Muscle of leg (tissue), 11 donors: ENCODE results near the gene SPRR2D. TPM values are rescaled to one million over a fixed set of nuclear protein-coding genes. Genes with fewer than 3 reads are reported as not detected.
"Not testable (repeated sequence)": the region's sequence is repeated elsewhere in the genome, so short reads cannot be mapped to it uniquely, and the experiment has no call there.

Source experiments
- DNase-seq: peaks from one replicate; pipeline ENCODE4 v3.0.0; 2013
- H3K27ac ChIP-seq: one replicate; pipeline ENCODE4 v1.5.1; 2013; ENCODE audit warnings: mild to moderate bottlenecking, low read length, control low read depth
- H3K27me3 ChIP-seq: one replicate; pipeline ENCODE4 v1.6.1; 2013; ENCODE audit warnings: low read length; ENCODE audit not compliant: control insufficient read depth, insufficient read depth
- H3K36me3 ChIP-seq: one replicate; pipeline ENCODE4 v1.6.1; 2013; ENCODE audit warnings: low read length; ENCODE audit not compliant: control insufficient read depth, insufficient read depth
- H3K4me1 ChIP-seq: one replicate; pipeline ENCODE4 v1.6.1; 2013; ENCODE audit warnings: low read length; ENCODE audit not compliant: control insufficient read depth, insufficient read depth
- H3K4me3 ChIP-seq: one replicate; pipeline ENCODE4 v1.5.1; 2013; ENCODE audit warnings: low read length, control low read depth
- H3K9me3 ChIP-seq: replicated peaks from 2 replicates; pipeline ENCODE4 v1.6.1; 2013; ENCODE audit warnings: low read depth, low read length; ENCODE audit not compliant: control insufficient read depth
- WGBS: methylation state at CpG from one replicate; pipeline ENCODE4 v1.1.5; 2013; ENCODE audit warnings: missing lambda C conversion rate; ENCODE audit not compliant: insufficient coverage; 5-methylcytosine and 5-hydroxymethylcytosine counted together
- polyA plus RNA-seq, 8 donors: library from polyadenylated mRNA; unstranded; fragments of 120-200 nt; gene quantifications; one replicate each; pipeline versions ENCODE4 v1.2.1 to v1.2.3, GENCODE V29; 2013; ENCODE audit warnings: inconsistent platforms in 1 of 8, low replicate concordance in 1 of 8; ENCODE audit not compliant: insufficient read length in 8 of 8, insufficient read depth in 1 of 8
- total RNA-seq: library from RNA; stranded (reverse); fragments of 120-200 nt; gene quantifications from one replicate; pipeline ENCODE4 v1.2.4, GENCODE V29; 2013

SPRR2D gene
- total and polyA plus RNA-seq, 9 donors: not detected

GRCh38 chr1:153056111-153056510 lies 15.2 kb upstream of the SPRR2D start:
- not testable (repeated sequence) for H3K9me3 ChIP-seq, H3K4me3 ChIP-seq, H3K27ac ChIP-seq, H3K4me1 ChIP-seq, H3K27me3 ChIP-seq, H3K36me3 ChIP-seq, DNase-seq
- WGBS: 67% methylated on average over 1 of the region's 3 CpGs

DNA sequence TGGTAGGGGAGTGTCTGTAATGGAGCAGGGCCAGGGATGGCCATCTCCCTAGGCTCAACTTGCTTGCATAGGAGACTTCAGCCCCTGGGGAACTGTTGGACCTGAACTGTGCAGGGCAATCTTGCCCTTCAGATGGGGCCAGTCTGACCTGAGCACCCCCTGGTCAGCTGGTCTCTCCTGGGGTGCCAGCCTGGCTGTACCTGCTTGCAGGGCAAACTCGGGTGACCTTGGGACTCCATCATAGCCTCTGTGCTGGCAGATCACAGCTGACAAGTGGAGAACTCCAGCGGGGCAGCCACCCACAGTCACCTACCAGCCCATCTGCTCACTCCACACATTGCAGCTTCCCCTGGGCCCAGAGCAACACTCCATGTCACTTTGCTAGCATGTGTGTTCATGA lies 8.3 kb upstream of the SPRR2D start:
- Histone ChIP-seq H3K36me3 (no peaks in the 10 kb centered on the region), H3K4me1 (no peaks in the 10 kb centered on the region), H3K27ac (no peak overlapping the region), H3K4me3 (no peak overlapping the region), H3K27me3 (no peaks in the 10 kb centered on the region), H3K9me3 (no peaks in the 10 kb centered on the region)
- DNase-seq: no peak
- 95% methylated on average over 2 of the region's 2 CpGs for WGBS

DNA sequence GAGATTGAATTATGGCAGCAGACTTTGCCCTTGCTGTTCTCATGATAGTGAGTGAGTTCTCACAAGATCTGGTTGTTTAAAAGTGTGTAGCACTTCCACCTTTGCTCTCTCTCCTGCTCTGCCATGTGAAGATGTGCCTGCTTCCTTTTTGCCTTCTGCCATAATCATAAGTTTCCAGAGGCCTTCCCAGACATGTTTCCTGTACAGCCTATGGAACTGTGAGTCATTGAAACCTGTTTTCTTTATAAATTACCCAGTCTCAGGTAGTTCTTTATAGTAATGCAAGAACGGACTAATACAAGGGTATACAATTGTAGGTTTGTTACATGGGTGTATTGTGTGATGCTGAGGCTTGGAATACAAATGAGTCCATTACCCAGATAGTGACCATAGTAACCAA lies 5.7 kb downstream of the SPRR2D start:
- DNase-seq: no peak
- H3K9me3 ChIP-seq: no peaks in the 10 kb centered on the region
- no peak overlapping the region for H3K4me3 ChIP-seq
- H3K36me3 ChIP-seq: no peaks in the 10 kb centered on the region
- no peaks in the 10 kb centered on the region for H3K27me3 ChIP-seq
- no peaks in the 10 kb centered on the region for H3K4me1 ChIP-seq
- no peak overlapping the region for H3K27ac ChIP-seq
- no CpG with 5 or more reads among the region's 1 CpG for WGBS

GRCh38 chr1:153032677-153033308 lies 8.1 kb downstream of the SPRR2D start:
- WGBS: no CpG with 5 or more reads among the region's 3 CpGs
- Histone ChIP-seq H3K27ac (no peak overlapping the region), H3K4me1 (no peaks in the 10 kb centered on the region), H3K9me3 (no peaks in the 10 kb centered on the region), H3K36me3 (no peaks in the 10 kb centered on the region), H3K27me3 (no peaks in the 10 kb centered on the region), H3K4me3 (no peak overlapping the region)
- no peak for DNase-seq

DNA sequence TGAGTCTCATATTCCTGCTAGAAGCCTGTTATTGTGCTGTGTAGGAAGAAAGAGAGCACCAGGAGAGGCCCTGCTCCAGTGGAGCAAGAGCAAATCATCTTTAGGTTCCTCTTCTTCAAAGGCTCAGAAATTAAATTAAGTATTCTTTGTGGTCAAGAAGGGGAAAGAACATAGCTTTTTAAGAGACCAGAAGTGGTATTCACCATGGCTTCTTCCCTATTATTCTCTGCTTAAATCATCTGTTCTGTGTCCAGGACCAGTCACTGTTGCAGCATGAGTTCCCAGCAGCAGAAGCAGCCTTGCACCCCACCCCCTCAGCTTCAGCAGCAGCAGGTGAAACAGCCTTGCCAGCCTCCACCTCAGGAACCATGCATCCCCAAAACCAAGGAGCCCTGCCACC lies 8.8 kb downstream of the SPRR2D start:
- Histone ChIP-seq H3K27ac (no peak overlapping the region), H3K27me3 (no peaks in the 10 kb centered on the region), H3K4me1 (no peaks in the 10 kb centered on the region), H3K36me3 (no peaks in the 10 kb centered on the region), H3K4me3 (no peak overlapping the region), H3K9me3 (no peaks in the 10 kb centered on the region)
- DNase-seq: no peak

DNA sequence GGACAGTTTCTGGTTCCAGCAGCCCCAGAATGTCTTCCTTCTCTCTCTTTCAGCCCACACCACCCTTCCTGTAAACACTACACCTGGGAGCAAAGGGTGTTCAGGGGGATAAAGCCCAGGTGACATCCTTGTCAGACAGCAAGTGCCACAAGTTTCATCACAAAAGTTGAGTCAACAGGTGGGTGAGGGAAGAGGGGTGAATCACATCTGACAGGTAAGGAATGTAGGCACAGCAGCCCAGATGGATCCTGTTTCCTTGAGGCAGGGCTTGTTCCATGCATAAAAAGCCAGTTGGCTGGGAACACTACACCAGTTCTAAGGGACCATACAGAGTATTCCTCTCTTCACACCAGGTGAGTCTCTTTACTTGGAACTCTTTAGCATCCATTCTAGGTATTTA lies 10.0 kb downstream of the SPRR2D start, which contains the start of gene SPRR1B:
Gene SPRR1B, plus strand, starts transcription at position 309 of the 400 bp plus-strand sequence. CDS start 1,143 bp downstream, outside the sequence.
- Histone ChIP-seq H3K27ac (no peak within 1 kb of the TSS), H3K27me3 (no peaks in the 10 kb centered on the region), H3K4me1 (no peaks in the 10 kb centered on the region), H3K4me3 (no peak within 1 kb of the TSS), H3K36me3 (no peaks in the 10 kb centered on the region), H3K9me3 (no peaks in the 10 kb centered on the region)
- no peak for DNase-seq

DNA sequence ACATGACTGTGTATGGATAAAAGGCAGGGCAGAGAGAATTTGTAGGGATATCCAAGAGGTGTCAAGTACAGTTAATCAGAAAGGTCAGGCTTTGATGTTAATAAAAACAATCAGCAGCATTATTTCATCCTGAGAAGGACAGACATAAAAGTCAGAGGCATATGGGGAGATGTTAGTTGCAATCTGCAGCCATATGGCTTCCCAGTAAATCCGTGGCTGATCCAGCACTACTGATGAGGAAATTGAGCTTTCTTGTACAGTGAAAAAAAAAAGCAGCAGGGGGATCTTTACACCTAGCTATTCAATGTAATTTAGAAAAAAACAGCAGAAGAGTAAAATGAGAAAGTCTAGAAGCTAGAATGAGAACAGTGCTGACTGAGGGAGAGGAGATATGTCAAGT lies 12.2 kb downstream of the SPRR2D start:
- WGBS: no CpG with 5 or more reads among the region's 1 CpG
- H3K27me3 ChIP-seq: no peaks in the 10 kb centered on the region
- H3K36me3 ChIP-seq: no peaks in the 10 kb centered on the region
- no peaks in the 10 kb centered on the region for H3K9me3 ChIP-seq
- H3K4me1 ChIP-seq: no peaks in the 10 kb centered on the region
- H3K27ac ChIP-seq: no peak overlapping the region
- H3K4me3 ChIP-seq: no peak overlapping the region
- DNase-seq: no peak

DNA sequence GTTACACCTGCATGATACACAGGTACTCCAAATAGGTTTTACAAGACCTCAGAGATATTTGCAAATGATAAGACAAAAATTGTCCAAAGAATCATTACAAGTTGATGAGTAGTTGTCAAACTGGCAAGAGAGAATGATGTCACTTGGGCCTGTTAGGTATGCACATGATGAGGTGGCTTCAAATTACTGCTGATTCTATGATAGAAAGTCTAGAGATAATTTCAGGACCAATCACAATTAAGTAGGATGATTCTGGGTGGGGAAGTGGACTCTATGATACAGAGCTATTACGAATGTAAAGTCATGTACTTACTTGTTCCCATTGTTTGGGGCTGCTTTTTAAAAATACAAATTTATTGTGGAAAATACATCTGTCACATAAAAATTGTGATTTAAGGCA lies 15.1 kb downstream of the SPRR2D start:
- Histone ChIP-seq H3K4me1 (no peaks in the 10 kb centered on the region), H3K27me3 (no peaks in the 10 kb centered on the region), H3K36me3 (no peaks in the 10 kb centered on the region), H3K4me3 (no peak overlapping the region), H3K9me3 (no peaks in the 10 kb centered on the region), H3K27ac (no peak overlapping the region)
- no CpG with 5 or more reads among the region's 1 CpG for WGBS
- no peak for DNase-seq

DNA sequence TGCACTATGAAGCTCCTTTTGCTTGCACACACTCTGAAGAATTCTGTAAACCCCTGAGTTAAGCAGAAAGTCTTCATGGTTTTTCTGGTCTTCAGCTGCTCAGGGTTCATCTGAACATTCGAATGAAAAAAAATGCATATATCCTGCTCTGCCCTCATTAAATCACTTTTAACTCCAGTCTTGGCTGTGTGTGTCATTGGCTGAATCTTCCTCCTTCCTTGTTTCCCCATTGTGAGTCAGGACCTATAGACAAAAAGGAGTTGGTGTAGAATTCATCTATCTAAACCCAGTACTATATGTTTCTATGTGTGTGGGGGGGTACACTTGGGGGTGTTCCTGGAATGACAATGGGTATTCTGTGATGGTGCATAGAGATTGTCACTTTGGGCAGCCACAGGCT lies 16.5 kb downstream of the SPRR2D start:
- WGBS: no CpG with 5 or more reads among the region's 1 CpG
- no peaks in the 10 kb centered on the region for H3K27me3 ChIP-seq
- no peaks in the 10 kb centered on the region for H3K9me3 ChIP-seq
- H3K27ac ChIP-seq: no peak overlapping the region
- H3K36me3 ChIP-seq: no peaks in the 10 kb centered on the region
- H3K4me3 ChIP-seq: no peak overlapping the region
- DNase-seq: no peak
- no peaks in the 10 kb centered on the region for H3K4me1 ChIP-seq

- no peaks in the 10 kb centered on the region for H3K4me1 ChIP-seq
- H3K4me3 ChIP-seq: no peak overlapping the region
- no peaks in the 10 kb centered on the region for H3K27me3 ChIP-seq
- no peak for DNase-seq
- no peaks in the 10 kb centered on the region for H3K9me3 ChIP-seq
- no peaks in the 10 kb centered on the region for H3K36me3 ChIP-seq
- H3K27ac ChIP-seq: no peak overlapping the region
- 82% methylated on average over 7 of the region's 7 CpGs for WGBS
Measured at GRCh38 chr1:153023109-153023508, 17.8 kb downstream of the SPRR2D start.

DNA sequence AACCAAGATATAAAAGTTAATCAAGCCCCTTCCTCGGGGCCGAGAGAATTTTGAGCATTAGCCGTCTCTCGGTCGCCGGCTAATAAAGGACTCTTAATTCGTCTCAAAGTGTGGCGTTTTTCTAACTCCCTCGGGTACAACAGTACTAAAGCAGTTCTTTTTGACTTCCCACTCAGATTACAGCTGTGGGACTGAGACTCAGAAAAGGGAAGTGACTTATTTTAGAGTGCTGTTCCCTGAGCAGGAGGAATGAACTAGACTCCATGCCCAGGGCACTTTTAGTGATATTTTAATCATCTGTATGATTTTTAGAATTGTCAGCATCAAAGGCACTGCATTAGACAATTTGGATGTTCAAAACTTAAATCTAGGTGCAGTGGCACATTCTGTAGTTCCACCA lies 18.6 kb downstream of the SPRR2D start:
- H3K36me3 ChIP-seq, H3K27me3 ChIP-seq, H3K4me1 ChIP-seq, H3K27ac ChIP-seq, DNase-seq, H3K4me3 ChIP-seq, H3K9me3 ChIP-seq: not testable (repeated sequence)
- WGBS: no CpG with 5 or more reads among the region's 9 CpGs
